Activated naive CD8-positive, alpha-beta T cell treated with anti-CD3 and anti-CD28 coated beads, Interleukin-2, amount 10 ng/mL, durations not matched to agents 7 days and 5 days (primary cell): Measurements from ENCODE around the gene LAD1. TPM values are rescaled to one million over a fixed set of nuclear protein-coding genes. Genes with fewer than 3 reads are reported as not detected.

Source experiments
- ATAC-seq: fragments of 150-1000 bp; cut with Tn5 transposase; one replicate; pipeline ENCODE4 v1.10.0; 2021; ENCODE audit warnings: low read depth, moderate library complexity
- POLR2A ChIA-PET: fragments of 350-600 bp; sonication (Branson Sonifier 250); formaldehyde crosslinking; loops from one replicate; lab custom pipeline; 2021; ENCODE audit warnings: antibody characterized with exemption; lab: Charles Lee
- DNase-seq: peaks from one replicate; pipeline ENCODE4 v3.0.0; 2021
- H3K27ac Mint-ChIP-seq: one replicate; pipeline ENCODE4 v1.8.0; 2022; ENCODE audit warnings: mild to moderate bottlenecking, mixed read lengths
- H3K27me3 Mint-ChIP-seq: one replicate; pipeline ENCODE4 v1.8.0; 2022; ENCODE audit warnings: mild to moderate bottlenecking, moderate library complexity, mixed read lengths
- H3K36me3 Mint-ChIP-seq: one replicate; pipeline ENCODE4 v1.8.0; 2021; ENCODE audit warnings: mild to moderate bottlenecking, mixed read lengths
- H3K4me1 Mint-ChIP-seq: one replicate; pipeline ENCODE4 v1.8.0; 2021; ENCODE audit warnings: mixed read lengths
- H3K4me3 Mint-ChIP-seq: one replicate; pipeline ENCODE4 v1.8.0; 2022; ENCODE audit warnings: mild to moderate bottlenecking, moderate library complexity, mixed read lengths
- H3K9me3 Mint-ChIP-seq: one replicate; pipeline ENCODE4 v1.8.0; 2021; ENCODE audit warnings: mixed read lengths
- total RNA-seq, 2 experiments: library from RNA; stranded (reverse); gene quantifications; one replicate each; pipeline ENCODE4 v1.2.3, GENCODE V29; 2021

The LAD1 gene
- total RNA-seq, 2 experiments from 2014 or later, result not detected

DNA sequence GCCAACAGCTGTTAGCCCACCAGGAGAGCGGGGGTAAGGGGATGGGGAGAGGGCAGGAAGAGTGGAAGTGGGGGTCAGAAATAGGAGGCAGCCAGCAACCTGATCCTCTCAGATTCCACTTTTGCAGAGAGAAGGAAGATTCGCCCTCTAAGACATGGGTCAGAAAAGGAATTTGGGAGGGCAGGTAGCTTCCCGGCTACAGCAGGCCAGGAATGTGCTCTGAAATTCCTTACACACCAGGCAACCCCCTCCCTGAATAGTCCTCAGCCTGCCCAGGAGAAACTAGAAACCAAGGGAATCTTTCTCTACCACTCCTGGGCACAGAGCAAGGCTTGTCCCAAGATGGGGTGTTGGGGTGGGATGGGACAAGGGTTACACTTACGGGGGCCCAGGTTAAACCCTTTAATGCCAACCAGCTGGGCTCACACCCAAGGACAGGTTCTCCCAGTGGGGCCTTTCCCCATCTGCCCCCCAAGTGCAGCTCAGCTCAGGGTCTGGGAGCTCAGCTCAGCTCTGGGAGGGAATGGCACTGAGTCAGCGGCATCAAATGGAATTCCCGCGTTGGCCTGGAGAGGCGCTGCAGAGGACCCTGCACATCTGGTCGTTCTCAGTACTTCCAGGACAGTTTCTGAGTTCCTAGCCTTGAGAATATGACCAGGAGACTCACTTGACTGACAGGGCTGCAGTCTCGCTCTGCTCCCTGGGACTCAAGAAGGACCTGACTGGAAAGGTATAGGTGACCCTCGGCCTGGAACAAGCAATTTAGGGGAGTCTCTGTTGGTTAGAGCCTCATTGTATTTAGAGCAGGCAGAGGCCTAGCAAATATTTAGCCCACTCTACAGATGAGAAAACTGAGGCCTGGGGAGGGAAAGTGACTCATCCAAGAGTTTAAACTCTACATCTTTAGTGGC, 22.4 kb downstream of the LAD1 start:
- DNase-seq (no peak), ATAC-seq (peak; percentile 61)
- Mint-ChIP-seq H3K27me3 (peaks cover 6% of the 10 kb centered on the region), H3K9me3 (no peaks in the 10 kb centered on the region), H3K27ac (no peak overlapping the region), H3K36me3 (no peaks in the 10 kb centered on the region), H3K4me1 (no peaks in the 10 kb centered on the region), H3K4me3 (no peak overlapping the region)
- POLR2A ChIA-PET, result no interaction called here

DNA sequence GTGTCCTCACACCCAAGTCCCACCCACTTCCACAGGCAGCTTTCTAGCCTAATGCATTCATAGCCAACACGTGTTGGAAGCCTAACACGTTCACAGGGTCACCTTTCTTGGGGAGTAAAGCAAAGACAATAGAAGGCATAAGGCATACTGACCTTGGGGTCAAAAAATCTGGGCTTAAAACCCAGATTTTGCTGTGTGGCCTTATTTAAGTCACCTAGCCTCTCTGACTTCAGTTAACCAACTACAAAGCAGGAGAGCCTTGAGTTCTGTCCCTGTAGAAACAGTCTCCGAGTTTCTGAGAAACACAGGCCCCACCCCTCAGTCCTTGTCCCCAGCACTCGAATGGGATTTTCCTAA, 23.0 kb downstream of the LAD1 start:
- H3K4me1 Mint-ChIP-seq, result no peaks in the 10 kb centered on the region
- no peaks in the 10 kb centered on the region for H3K36me3 Mint-ChIP-seq
- no peaks in the 10 kb centered on the region for H3K9me3 Mint-ChIP-seq
- no peak overlapping the region for H3K27ac Mint-ChIP-seq
- peaks cover 10% of the 10 kb centered on the region for H3K27me3 Mint-ChIP-seq
- ATAC-seq (no peak), DNase-seq (no peak)
- no peak overlapping the region for H3K4me3 Mint-ChIP-seq
- POLR2A ChIA-PET, result no interaction called here

DNA sequence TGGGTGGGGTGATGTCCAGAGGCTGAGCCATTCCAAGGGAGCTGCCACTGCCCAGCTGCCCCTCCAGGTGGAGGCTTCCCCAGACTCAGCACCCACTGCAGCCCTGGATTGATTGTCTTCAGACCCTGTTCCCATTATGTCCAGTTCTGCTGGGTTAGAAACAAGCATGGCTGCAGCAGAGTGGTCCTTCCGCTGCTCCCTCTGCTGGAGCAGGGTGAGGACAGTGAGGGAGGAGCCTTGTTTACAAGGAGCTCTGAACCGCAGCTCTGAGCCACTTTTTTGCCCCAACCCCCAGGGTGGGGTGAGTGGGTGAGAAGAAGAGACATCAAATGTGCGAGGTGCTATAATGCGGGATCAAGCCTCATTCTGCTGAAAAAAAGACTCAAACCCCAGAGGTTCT, 24.0 kb downstream of the LAD1 start:
- POLR2A ChIA-PET, result no interaction called here
- H3K36me3 Mint-ChIP-seq, result no peaks in the 10 kb centered on the region
- H3K27me3 Mint-ChIP-seq, result peaks cover 17% of the 10 kb centered on the region
- H3K27ac Mint-ChIP-seq, result no peak overlapping the region
- H3K4me1 Mint-ChIP-seq, result no peaks in the 10 kb centered on the region
- no peak for ATAC-seq
- no peak overlapping the region for H3K4me3 Mint-ChIP-seq
- no peak for DNase-seq
- no peaks in the 10 kb centered on the region for H3K9me3 Mint-ChIP-seq

DNA sequence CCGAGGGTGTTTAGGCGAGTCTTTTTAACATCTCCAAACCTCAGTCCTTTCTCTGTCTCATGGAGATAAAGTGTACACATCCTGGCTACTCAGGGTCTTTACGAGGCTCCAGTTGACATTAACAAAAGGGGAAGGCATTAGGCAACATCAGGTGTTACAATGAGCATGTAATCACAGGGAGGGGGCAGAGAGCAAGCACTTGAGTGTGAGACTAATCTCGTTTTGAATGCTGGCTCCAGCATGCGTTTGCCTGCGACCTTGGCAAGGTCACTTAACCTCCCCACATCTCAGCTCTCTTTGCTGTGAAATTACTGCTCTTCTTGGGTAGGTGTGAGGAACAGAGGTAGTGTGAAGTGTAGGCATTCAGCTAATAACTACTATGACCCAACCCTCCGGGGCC, 24.8 kb downstream of the LAD1 start:
- Mint-ChIP-seq H3K27me3 (peaks cover 18% of the 10 kb centered on the region), H3K4me3 (no peak overlapping the region), H3K36me3 (no peaks in the 10 kb centered on the region), H3K9me3 (no peaks in the 10 kb centered on the region), H3K27ac (no peak overlapping the region), H3K4me1 (no peaks in the 10 kb centered on the region)
- ATAC-seq (no peak), DNase-seq (no peak)
- POLR2A ChIA-PET, result no interaction called here

DNA sequence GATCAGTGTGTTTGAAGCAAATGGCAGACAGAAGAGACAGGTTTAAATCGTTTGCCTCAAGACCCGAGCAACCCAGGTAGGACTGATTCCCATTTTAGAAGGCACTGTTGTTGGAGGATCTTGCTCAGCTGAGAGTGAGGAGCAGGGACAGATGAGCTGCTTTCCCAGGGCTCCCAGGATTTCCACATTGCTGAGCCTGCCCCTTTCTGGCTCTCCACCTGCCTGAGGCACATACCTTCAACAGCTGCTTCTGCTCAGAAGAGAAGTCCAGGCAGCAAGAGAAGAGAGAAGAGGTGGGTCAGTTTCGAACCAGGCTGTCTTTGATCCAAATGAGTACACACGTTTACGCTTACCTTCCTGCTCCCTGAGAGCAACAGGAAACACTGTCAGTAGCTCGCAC, 27.3 kb downstream of the LAD1 start:
- no peaks in the 10 kb centered on the region for H3K9me3 Mint-ChIP-seq
- H3K36me3 Mint-ChIP-seq, result no peaks in the 10 kb centered on the region
- DNase-seq, result no peak

DNA sequence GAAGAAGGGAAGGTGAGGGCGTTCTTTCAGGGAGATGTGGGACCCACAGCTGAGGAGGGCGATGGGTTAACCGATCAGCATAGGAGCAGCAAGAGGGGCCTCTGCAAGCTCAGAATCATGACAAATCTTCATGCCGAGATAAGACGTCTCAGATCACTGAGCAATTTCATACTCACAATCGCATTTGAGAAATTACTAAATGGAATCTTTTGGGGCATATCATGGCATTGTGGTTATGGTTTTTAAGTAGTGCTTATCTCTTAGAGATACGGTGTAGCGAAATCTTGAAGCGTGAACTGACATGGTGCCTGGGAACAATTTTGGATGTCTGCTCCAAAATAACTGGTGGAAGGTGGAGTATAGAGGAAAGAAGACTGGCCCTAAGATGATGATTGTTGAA, 27.8 kb downstream of the LAD1 start:
- no peak for ATAC-seq
- DNase-seq, result no peak
- H3K36me3 Mint-ChIP-seq, result no peaks in the 10 kb centered on the region
- H3K27ac Mint-ChIP-seq, result no peak overlapping the region
- H3K4me1 Mint-ChIP-seq, result no peaks in the 10 kb centered on the region
- H3K9me3 Mint-ChIP-seq, result no peaks in the 10 kb centered on the region
- POLR2A ChIA-PET, result interaction anchor here (0.6 kb wide), 1 partner anchor 179 kb away, joined by 3 read pairs; no protein-coding TSS in a partner anchor
- peaks cover 20% of the 10 kb centered on the region for H3K27me3 Mint-ChIP-seq
- H3K4me3 Mint-ChIP-seq, result no peak overlapping the region

More for the DNA sequence above, 27.3 kb downstream of the LAD1 start:
- peaks cover 20% of the 10 kb centered on the region for H3K27me3 Mint-ChIP-seq
- ATAC-seq, result no peak
- H3K4me1 Mint-ChIP-seq, result no peaks in the 10 kb centered on the region
- POLR2A ChIA-PET, result no interaction called here
- no peak overlapping the region for H3K4me3 Mint-ChIP-seq
- H3K27ac Mint-ChIP-seq, result no peak overlapping the region

DNA sequence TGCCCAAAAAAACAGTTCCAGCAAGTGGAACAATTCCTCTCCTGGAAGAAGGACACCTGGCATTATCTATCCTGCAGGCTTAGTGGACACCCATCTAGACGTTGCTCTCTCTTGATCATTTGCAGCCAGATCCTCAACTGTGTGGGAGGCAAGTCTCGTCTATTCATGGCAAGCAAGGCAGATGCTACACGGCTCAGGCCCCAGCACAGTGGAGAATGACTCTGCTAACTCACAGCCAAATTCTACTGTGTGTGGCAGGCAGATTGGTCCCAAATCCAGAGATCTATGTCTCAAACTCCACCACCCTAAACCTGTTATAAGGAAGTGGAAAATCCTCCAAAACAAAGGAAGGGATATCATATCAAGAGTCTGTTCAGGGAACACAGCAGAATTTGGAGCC, 28.6 kb downstream of the LAD1 start:
- Mint-ChIP-seq H3K27me3 (peaks cover 20% of the 10 kb centered on the region), H3K27ac (no peak overlapping the region), H3K4me3 (no peak overlapping the region), H3K36me3 (no peaks in the 10 kb centered on the region), H3K9me3 (no peaks in the 10 kb centered on the region), H3K4me1 (no peaks in the 10 kb centered on the region)
- DNase-seq (no peak), ATAC-seq (no peak)
- POLR2A ChIA-PET, result no interaction called here

DNA sequence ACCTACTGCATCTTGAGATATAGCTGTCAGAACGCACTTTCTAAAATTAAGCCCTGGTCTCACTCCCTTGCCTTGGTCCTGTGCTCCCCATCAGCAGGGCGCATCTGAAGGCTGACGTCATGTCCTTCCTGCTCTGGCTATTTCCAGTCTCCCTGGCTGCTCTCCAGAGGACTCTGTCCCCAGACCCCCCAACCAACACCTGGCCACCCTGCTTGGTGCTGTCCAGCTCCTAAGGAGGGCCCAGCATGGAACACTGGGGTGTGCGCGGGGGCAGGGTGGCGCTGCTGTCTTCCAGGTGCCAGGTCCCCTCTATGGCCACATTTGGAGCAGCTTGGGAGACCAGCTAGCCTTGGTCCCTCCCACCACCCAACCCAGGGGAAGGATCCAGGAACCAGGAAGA, 29.9 kb downstream of the LAD1 start:
- Mint-ChIP-seq H3K9me3 (no peaks in the 10 kb centered on the region), H3K27me3 (peaks cover 20% of the 10 kb centered on the region), H3K36me3 (no peaks in the 10 kb centered on the region), H3K27ac (no peak overlapping the region), H3K4me1 (no peaks in the 10 kb centered on the region), H3K4me3 (no peak overlapping the region)
- POLR2A ChIA-PET, result no interaction called here
- DNase-seq (no peak), ATAC-seq (no peak)

DNA sequence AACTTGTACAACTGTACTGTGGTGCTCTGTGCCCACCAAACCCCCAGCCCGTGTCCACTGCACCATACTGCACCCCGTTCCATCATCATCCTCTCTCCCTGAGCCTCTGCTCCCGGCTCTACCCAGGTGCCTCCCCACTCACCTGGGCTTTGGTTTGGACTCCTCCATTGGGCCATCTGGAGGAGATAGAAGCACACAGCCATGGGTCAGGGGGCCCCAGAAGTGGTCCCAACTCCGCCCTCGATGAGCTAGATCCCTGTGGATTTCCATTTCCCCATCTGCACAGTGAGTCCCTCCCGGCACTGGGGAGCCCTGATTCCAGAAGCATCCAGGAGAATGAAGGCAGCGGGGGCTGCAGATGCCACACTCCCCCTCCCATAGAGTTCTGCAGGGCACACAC, 32.4 kb downstream of the LAD1 start:
- DNase-seq (no peak), ATAC-seq (no peak)
- H3K27ac Mint-ChIP-seq, result no peak overlapping the region
- no peaks in the 10 kb centered on the region for H3K9me3 Mint-ChIP-seq
- H3K4me1 Mint-ChIP-seq, result no peaks in the 10 kb centered on the region
- no peaks in the 10 kb centered on the region for H3K36me3 Mint-ChIP-seq
- H3K27me3 Mint-ChIP-seq, result peaks cover 16% of the 10 kb centered on the region
- no peak overlapping the region for H3K4me3 Mint-ChIP-seq
- POLR2A ChIA-PET, result no interaction called here

DNA sequence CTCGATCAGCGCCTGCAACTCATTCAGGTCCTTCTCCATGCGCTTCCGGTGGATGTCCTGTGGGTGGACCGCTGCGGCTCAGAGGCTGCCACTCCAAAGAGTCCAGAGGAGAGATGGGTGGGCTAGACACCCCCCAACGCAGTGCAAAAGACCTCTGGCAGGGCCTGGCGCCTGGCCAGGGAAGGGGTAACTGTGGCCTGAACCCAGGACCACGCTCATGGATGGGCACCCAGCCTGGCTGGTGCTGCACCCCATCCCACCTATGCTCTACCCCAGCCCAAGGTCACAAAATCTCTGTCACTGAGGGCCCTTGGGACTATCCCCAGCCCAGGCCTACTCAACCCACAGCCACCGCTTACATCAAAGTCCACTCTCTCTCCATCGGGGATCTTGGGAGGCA, 33.9 kb downstream of the LAD1 start:
- H3K27ac Mint-ChIP-seq, result no peak overlapping the region
- DNase-seq (no peak), ATAC-seq (no peak)
- H3K27me3 Mint-ChIP-seq, result peaks cover 6% of the 10 kb centered on the region
- H3K9me3 Mint-ChIP-seq, result no peaks in the 10 kb centered on the region
- no peaks in the 10 kb centered on the region for H3K4me1 Mint-ChIP-seq
- no peak overlapping the region for H3K4me3 Mint-ChIP-seq
- POLR2A ChIA-PET, result no interaction called here
- no peaks in the 10 kb centered on the region for H3K36me3 Mint-ChIP-seq

DNA sequence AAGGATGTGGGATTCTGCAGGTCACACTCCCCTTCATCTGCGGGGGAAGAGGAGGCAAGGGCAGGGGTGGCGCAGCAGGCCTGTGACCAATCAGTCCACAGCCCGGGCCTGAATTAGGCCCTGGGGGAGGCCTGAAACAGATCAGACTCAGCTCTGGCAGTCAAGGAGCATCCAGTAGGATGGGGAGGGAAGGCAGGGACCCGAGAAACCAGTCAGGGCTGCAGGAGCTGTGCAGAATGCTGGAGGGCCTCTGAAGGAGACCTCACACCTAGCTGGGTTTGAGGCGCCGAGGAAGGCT, 34.4 kb downstream of the LAD1 start:
- Mint-ChIP-seq H3K9me3 (no peaks in the 10 kb centered on the region), H3K27me3 (peaks cover 4% of the 10 kb centered on the region), H3K36me3 (no peaks in the 10 kb centered on the region), H3K4me3 (no peak overlapping the region), H3K4me1 (no peaks in the 10 kb centered on the region), H3K27ac (no peak overlapping the region)
- POLR2A ChIA-PET, result no interaction called here
- DNase-seq (no peak), ATAC-seq (no peak)

DNA sequence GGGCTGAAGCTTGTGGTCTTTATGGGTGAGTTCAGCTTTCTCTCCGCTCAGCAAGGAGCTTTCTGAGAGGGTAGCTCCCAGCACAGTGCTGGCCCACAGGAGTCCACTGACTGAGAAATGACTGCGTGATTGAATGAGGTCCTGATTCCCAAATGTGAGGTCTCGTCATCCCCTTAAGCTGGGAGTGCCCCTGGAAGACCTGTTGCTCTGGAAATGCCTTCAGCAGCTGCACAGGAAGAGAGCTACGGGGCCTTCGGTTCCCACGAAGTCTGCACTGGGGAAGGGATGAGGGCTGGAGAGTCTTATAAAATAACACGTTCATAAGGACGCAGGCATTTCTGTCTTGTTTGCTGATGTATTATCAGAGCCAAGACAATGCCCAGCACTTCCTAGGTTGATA, 35.7 kb downstream of the LAD1 start:
- Mint-ChIP-seq H3K27ac (no peak overlapping the region), H3K9me3 (no peaks in the 10 kb centered on the region), H3K4me3 (no peak overlapping the region), H3K27me3 (peaks cover 4% of the 10 kb centered on the region), H3K36me3 (no peaks in the 10 kb centered on the region), H3K4me1 (no peaks in the 10 kb centered on the region)
- ATAC-seq, result no peak
- POLR2A ChIA-PET, result no interaction called here
- DNase-seq, result no peak

DNA sequence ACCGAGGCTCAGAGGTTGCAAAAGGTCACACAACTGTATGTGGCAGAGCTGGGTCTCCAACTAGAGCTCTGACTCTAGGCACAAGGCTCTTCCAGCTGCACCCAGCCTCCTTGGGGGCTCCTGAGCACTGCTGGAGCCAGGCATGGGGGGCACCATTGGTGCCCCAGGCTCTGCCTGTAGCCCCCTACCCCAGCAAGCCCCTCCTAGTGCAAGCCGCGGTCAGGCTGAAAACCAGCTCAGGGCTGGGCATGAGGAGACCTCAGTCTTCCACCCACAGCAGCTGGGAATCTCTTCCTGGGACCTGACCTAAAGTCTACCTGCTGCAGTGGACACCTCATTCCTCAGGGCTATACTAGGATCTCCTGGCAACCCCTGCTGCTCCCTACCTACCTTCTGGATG, 36.2 kb downstream of the LAD1 start:
- no peak for ATAC-seq
- H3K27ac Mint-ChIP-seq, result no peak overlapping the region
- peaks cover 4% of the 10 kb centered on the region for H3K27me3 Mint-ChIP-seq

DNA sequence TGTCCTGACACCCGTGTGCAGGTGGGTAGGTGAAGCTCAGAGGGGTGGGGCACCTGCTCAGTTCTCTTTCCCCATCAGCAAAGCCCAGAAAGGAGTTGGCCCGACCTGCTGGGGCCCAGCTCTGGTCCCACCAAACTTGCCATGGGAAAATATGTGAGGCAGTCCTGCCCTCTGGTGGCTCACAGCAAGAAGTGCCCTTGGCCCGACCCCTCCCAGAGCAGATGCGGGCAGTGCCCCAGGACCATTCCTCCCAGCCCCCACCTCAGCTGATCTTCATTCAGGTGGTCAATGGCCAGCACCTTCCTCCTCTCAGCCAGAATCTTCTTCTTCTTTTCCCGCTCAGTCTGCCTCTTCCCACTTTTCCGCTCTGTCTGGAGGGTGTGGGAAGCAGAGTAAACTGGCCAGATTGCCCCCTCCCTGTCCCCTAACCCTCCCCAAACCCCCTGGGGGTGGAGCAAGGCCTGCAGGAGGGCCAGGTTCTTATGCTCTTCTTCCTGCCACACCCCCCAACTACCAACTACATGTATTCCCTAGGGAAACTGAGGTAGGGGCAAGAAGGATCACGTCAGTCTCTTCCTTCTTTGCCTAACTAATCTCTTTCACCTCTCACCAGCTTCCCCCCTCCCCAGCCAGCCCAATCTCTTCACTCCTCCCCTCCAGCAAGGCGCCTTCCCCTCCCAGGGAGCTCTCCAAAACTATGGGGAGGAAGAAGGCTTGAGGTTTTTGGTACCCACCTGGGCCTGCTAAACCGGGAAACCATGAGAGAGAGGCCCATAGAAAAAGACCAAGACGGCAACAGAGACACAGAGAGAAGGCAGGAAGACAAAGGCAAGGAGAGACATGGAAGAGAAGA, 37.2 kb downstream of the LAD1 start:
- H3K27ac Mint-ChIP-seq, result no peak overlapping the region
- no peaks in the 10 kb centered on the region for H3K9me3 Mint-ChIP-seq
- no peaks in the 10 kb centered on the region for H3K4me1 Mint-ChIP-seq
- H3K27me3 Mint-ChIP-seq, result peaks cover 2% of the 10 kb centered on the region
- H3K36me3 Mint-ChIP-seq, result no peaks in the 10 kb centered on the region
- ATAC-seq, result peak; percentile 35
- DNase-seq, result peak; percentile 41
- POLR2A ChIA-PET, result no interaction called here
- H3K4me3 Mint-ChIP-seq, result no peak overlapping the region

More for the DNA sequence above, 36.2 kb downstream of the LAD1 start:
- POLR2A ChIA-PET, result no interaction called here
- H3K9me3 Mint-ChIP-seq, result no peaks in the 10 kb centered on the region
- H3K4me3 Mint-ChIP-seq, result no peak overlapping the region
- DNase-seq, result no peak
- H3K36me3 Mint-ChIP-seq, result no peaks in the 10 kb centered on the region
- H3K4me1 Mint-ChIP-seq, result no peaks in the 10 kb centered on the region
